Keratinocyte (primary cell): ENCODE measurements around the gene TLR1. TPM values are rescaled to one million over a fixed set of nuclear protein-coding genes. Genes with fewer than 3 reads are reported as not detected.
"Not testable (repeated sequence)": the region's sequence is repeated elsewhere in the genome, so short reads cannot be mapped to it uniquely, and the experiment has no call there.

ENCODE experiments used
- DNase-seq: peaks from one replicate; pipeline ENCODE4 v3.0.0-alpha.2; 2011; ENCODE audit warnings: low read depth, missing footprints, low spot score
- FAIRE-seq: peaks from 2 replicates; lab custom pipeline; 2011; peaks lifted over from hg19 to GRCh38; lab: Jason Lieb, UNC
- H2AFZ ChIP-seq: 2 replicates; pipeline ENCODE4 v1.6.0; 2012; ENCODE audit warnings: low read length, control low read depth, inconsistent platforms; ENCODE audit not compliant: control insufficient read depth
- H3K27ac ChIP-seq: 2 replicates; pipeline ENCODE4 v1.5.1; 2011; ENCODE audit warnings: low read length; ENCODE audit not compliant: control insufficient read depth, insufficient read depth
- H3K27me3 ChIP-seq: 3 replicates; pipeline ENCODE4 v1.6.0; 2011; ENCODE audit warnings: low read length; ENCODE audit not compliant: control insufficient read depth, insufficient read depth; ENCODE audit errors: extremely low read depth
- H3K36me3 ChIP-seq, 2 experiments: 2 replicates in 1 of 2; 3 replicates in 1 of 2; pipeline ENCODE4 v1.5.1; 2011; ENCODE audit warnings: low read length in 2 of 2, mild to moderate bottlenecking in 1 of 2; ENCODE audit not compliant: control insufficient read depth in 2 of 2, insufficient read depth in 2 of 2; ENCODE audit errors: extremely low read depth in 1 of 2
- H3K4me1 ChIP-seq: 3 replicates; pipeline ENCODE4 v1.5.1; 2011; ENCODE audit warnings: low read length; ENCODE audit not compliant: control insufficient read depth, insufficient read depth; ENCODE audit errors: extremely low read depth
- H3K4me2 ChIP-seq: 3 replicates; pipeline ENCODE4 v1.6.0; 2011; ENCODE audit warnings: low read depth, low read length; ENCODE audit not compliant: control insufficient read depth, insufficient read depth; ENCODE audit errors: extremely low read depth
- H3K4me3 ChIP-seq, 3 experiments: fragments of 200-600 bp in 1 of 3; sonication (generic) in 1 of 3; 2 replicates in 2 of 3; 3 replicates in 1 of 3; pipeline ENCODE4 v1.5.1; 2011 to 2016; ENCODE audit warnings: low read length in 3 of 3, mild to moderate bottlenecking in 3 of 3, control low read depth in 2 of 3, inconsistent platforms in 1 of 3, low read depth in 1 of 3, mixed read lengths in 1 of 3, mixed run types in 1 of 3, moderate library complexity in 1 of 3; ENCODE audit not compliant: control insufficient read depth in 2 of 3, insufficient read depth in 2 of 3; ENCODE audit errors: extremely low read depth in 1 of 3
- H3K79me2 ChIP-seq: 2 replicates; pipeline ENCODE4 v1.6.0; 2012; ENCODE audit warnings: low read length; ENCODE audit not compliant: control insufficient read depth, insufficient read depth
- H3K9ac ChIP-seq: 3 replicates; pipeline ENCODE4 v1.6.0; 2011; ENCODE audit warnings: low read length; ENCODE audit not compliant: control insufficient read depth, insufficient read depth; ENCODE audit errors: extremely low read depth
- H3K9me1 ChIP-seq: 3 replicates; pipeline ENCODE4 v1.6.0; 2011; ENCODE audit warnings: low read length; ENCODE audit not compliant: control insufficient read depth, insufficient read depth; ENCODE audit errors: extremely low read depth
- H3K9me3 ChIP-seq: 2 replicates; pipeline ENCODE4 v1.5.1; 2012; ENCODE audit warnings: low read depth, low read length; ENCODE audit not compliant: control insufficient read depth
- H4K20me1 ChIP-seq: 3 replicates; pipeline ENCODE4 v1.6.0; 2011; ENCODE audit warnings: low read length; ENCODE audit not compliant: control insufficient read depth, insufficient read depth; ENCODE audit errors: extremely low read depth
- EZH2 ChIP-seq: IDR thresholded peaks from one replicate; pipeline ENCODE4 v1.6.1; 2012; ENCODE audit warnings: inconsistent platforms, mild to moderate bottlenecking, low read length, moderate library complexity
- dilution Hi-C: fragments of 300-500 bp; cut with MboI; formaldehyde crosslinking; loops from one replicate; pipeline ENCODE4 v1.7.0; 2020; ENCODE audit warnings: low sequenced_read_pairs; ENCODE audit not compliant: extremely low pct_ligation_motif_present
- polyA plus RNA-seq, 5 experiments: library from polyadenylated mRNA; depleted of rRNA in 3 of 5; stranded (reverse) in 3 of 5; stranded (forward) in 1 of 5; unstranded in 1 of 5; fragments of >200 nt; gene quantifications; 1 replicate in 1 of 5; 2 replicates in 3 of 5; 3 replicates in 1 of 5; pipeline versions ENCODE4 v1.2.1 to v1.2.3, GENCODE V29; 2011 to 2012; ENCODE audit warnings: missing spikeins in 2 of 5, low read depth in 1 of 5, low replicate concordance in 1 of 5
- TF ChIP-seq, protein P1 (sequence below), 3 experiments: IDR thresholded peaks in 1 of 3; conservative IDR thresholded peaks in 1 of 3; optimal IDR thresholded peaks in 1 of 3; 2 replicates in 2 of 3; 3 replicates in 1 of 3; pipeline versions ENCODE3 to v1.5.1; 2011; ENCODE audit warnings: low read length in 3 of 3, mild to moderate bottlenecking in 3 of 3, moderate library complexity in 2 of 3, control low read depth in 1 of 3, inconsistent platforms in 1 of 3; ENCODE audit not compliant: insufficient read depth in 2 of 3; ENCODE audit errors: extremely low read depth in 1 of 3

Gene TLR1
- polyA plus RNA-seq, 1 donor (not counting 4 experiments of a cell fraction or from before 2014, with no cell fraction given) = 0.73 TPM

DNA sequence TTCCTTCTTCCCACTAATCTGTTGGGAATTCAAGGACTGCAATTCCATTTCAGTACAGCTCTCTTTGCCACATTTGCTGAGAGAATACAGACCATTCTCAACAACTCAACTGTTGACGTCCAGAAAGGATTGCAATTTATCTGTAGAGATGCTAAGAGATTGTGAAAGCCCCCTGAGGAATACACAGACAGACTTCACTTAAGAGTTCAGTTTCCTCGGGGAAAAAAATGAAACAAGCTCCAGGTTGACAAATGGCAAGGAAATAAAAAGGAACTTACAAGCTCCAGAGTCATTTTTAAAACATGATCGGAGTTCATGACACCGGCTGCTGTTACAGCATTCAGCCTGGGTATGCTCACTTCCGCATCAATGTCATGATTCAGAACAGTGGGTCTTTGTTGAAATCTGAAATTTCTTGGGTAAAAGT is 35.6 kb downstream of the TLR1 start:
- TF ChIP-seq, protein P1, sequence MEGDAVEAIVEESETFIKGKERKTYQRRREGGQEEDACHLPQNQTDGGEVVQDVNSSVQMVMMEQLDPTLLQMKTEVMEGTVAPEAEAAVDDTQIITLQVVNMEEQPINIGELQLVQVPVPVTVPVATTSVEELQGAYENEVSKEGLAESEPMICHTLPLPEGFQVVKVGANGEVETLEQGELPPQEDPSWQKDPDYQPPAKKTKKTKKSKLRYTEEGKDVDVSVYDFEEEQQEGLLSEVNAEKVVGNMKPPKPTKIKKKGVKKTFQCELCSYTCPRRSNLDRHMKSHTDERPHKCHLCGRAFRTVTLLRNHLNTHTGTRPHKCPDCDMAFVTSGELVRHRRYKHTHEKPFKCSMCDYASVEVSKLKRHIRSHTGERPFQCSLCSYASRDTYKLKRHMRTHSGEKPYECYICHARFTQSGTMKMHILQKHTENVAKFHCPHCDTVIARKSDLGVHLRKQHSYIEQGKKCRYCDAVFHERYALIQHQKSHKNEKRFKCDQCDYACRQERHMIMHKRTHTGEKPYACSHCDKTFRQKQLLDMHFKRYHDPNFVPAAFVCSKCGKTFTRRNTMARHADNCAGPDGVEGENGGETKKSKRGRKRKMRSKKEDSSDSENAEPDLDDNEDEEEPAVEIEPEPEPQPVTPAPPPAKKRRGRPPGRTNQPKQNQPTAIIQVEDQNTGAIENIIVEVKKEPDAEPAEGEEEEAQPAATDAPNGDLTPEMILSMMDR (optimal IDR thresholded peaks at IDR 0.05 in 1 of 3, IDR thresholded peaks at IDR 0.05 in 1 of 3, conservative IDR thresholded peaks at IDR 0.05 in 1 of 3; ENCODE audit: extremely low read depth in 1 of 3, insufficient read depth in 2 of 3, low read length in 3 of 3) = no peak
- no peak for TF ChIP-seq EZH2
- H3K9ac ChIP-seq = no peak overlapping the region
- no peaks in the 10 kb centered on the region for H3K27me3 ChIP-seq
- no peaks in the 10 kb centered on the region for H3K79me2 ChIP-seq
- no peak overlapping the region for H3K4me3 ChIP-seq
- no peak for FAIRE-seq
- H3K4me2 ChIP-seq = no peak overlapping the region
- no peaks in the 10 kb centered on the region for H3K36me3 ChIP-seq
- H3K4me1 ChIP-seq = peaks cover 4% of the 10 kb centered on the region
- H3K9me3 ChIP-seq = no peaks in the 10 kb centered on the region
- no peak overlapping the region for H2AFZ ChIP-seq
- dilution Hi-C loops = no loop called here
- no peaks in the 10 kb centered on the region for H4K20me1 ChIP-seq
- no peak for DNase-seq
- no peak overlapping the region for H3K27ac ChIP-seq
- no peaks in the 10 kb centered on the region for H3K9me1 ChIP-seq

DNA sequence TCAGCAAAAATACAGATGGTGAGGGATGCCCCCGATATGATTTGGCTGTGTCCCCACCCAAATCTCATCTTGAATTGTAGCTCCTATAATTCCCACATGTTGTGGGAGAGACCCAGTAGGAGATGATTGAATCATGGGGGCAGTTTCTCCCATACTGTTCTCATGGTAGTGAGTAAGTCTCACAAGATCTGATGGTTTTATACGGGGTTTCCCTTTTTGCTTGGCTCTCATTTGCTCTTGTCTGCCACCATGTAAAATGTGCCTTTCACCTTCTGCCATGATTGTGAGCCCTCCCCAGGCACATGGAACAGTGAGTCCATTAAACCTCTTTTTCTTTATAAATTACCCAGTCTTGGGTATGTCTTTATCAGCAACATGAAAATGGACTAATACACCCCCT is 37.7 kb downstream of the TLR1 start:
- H3K4me1 ChIP-seq, FAIRE-seq, H3K9me3 ChIP-seq, H3K9me1 ChIP-seq, H4K20me1 ChIP-seq, H3K27me3 ChIP-seq, DNase-seq, H2AFZ ChIP-seq, H3K79me2 ChIP-seq, H3K9ac ChIP-seq, H3K4me3 ChIP-seq, H3K4me2 ChIP-seq, H3K27ac ChIP-seq, dilution Hi-C loops, H3K36me3 ChIP-seq: not testable (repeated sequence)

DNA sequence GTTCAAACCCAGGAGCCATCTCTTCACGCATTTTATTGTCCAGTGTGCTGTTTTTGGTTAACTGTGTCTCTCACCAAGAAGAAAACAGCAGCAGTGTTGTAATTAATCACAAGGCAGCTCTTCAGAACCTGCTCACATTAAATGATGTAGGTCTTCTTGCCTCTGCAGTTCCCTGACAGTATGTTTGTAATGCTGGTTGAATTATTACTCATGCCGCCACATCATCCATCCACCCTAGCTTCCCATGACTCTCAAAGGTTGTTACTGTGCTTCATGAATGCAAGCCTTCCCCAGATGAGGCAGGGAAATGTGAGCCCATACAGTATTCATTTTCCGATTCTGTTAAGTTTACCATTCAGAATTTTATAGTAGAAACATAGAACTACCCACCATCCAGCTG is 39.2 kb downstream of the TLR1 start:
- Histone ChIP-seq H3K4me1 (peaks cover 4% of the 10 kb centered on the region), H3K27me3 (no peaks in the 10 kb centered on the region), H3K9me1 (no peaks in the 10 kb centered on the region), H3K79me2 (no peaks in the 10 kb centered on the region), H2AFZ (no peak overlapping the region), H3K9ac (no peak overlapping the region), H3K9me3 (no peaks in the 10 kb centered on the region), H3K4me2 (no peak overlapping the region), H3K4me3 (no peak overlapping the region), H3K27ac (no peak overlapping the region), H4K20me1 (no peaks in the 10 kb centered on the region), H3K36me3 (no peaks in the 10 kb centered on the region)
- TF ChIP-seq, protein P1 (optimal IDR thresholded peaks at IDR 0.05 in 1 of 3, IDR thresholded peaks at IDR 0.05 in 1 of 3, conservative IDR thresholded peaks at IDR 0.05 in 1 of 3; ENCODE audit: extremely low read depth in 1 of 3, insufficient read depth in 2 of 3, low read length in 3 of 3) = no peak
- TF ChIP-seq EZH2 = no peak
- FAIRE-seq (no peak), DNase-seq (no peak)
- dilution Hi-C loops = no loop called here
